Measurements from ENCODE around the gene DAAM1. TPM values are rescaled to one million over a fixed set of nuclear protein-coding genes. Genes with fewer than 3 reads are reported as not detected.

DAAM1 gene
- total RNA-seq, 1 experiment from 2014 or later = 30.4 TPM

GRCh38 chr14:59265808-59266207 lies 77.3 kb downstream of the DAAM1 start:
- H3K36me3 Mint-ChIP-seq = peaks cover 4% of the 10 kb centered on the region
- POLR2A ChIA-PET = no interaction called here
- H3K27me3 Mint-ChIP-seq (ENCODE audit: low read depth) = no peaks in the 10 kb centered on the region
- peaks cover 13% of the 10 kb centered on the region for H3K4me1 Mint-ChIP-seq
- no peaks in the 10 kb centered on the region for H3K9me3 Mint-ChIP-seq
- CTCF ChIA-PET = no interaction called here
- H3K4me3 Mint-ChIP-seq = no peak overlapping the region
- DNase-seq (ENCODE audit: low spot score) (no peak), ATAC-seq (no peak)
- TF ChIP-seq ATF6 (CRISPR knock-in tag; IDR thresholded peaks at IDR 0.05) (no peak), EMX1 (CRISPR knock-in tag; IDR thresholded peaks at IDR 0.05) (no peak), ESRRA (CRISPR knock-in tag; IDR thresholded peaks at IDR 0.05; ENCODE audit: borderline replicate concordance) (no peak), MLX (CRISPR knock-in tag; IDR thresholded peaks at IDR 0.05) (no peak), USF2 (CRISPR knock-in tag; IDR thresholded peaks at IDR 0.05) (no peak)
- H3K27ac Mint-ChIP-seq = no peak overlapping the region

- TF ChIP-seq NR3C1 (CRISPR knock-in tag; conservative IDR thresholded peaks at IDR 0.05; ENCODE audit: low read depth) = no peak
- H3K4me3 Mint-ChIP-seq = no peak overlapping the region
- ChIA-PET CTCF (no interaction called here), POLR2A (no interaction called here)
- no peak overlapping the region for H3K27ac Mint-ChIP-seq
- ATAC-seq = no peak
- peaks cover 4% of the 10 kb centered on the region for H3K36me3 Mint-ChIP-seq
- peaks cover 13% of the 10 kb centered on the region for H3K4me1 Mint-ChIP-seq
- DNase-seq (ENCODE audit: low spot score) = no peak
- H3K27me3 Mint-ChIP-seq (ENCODE audit: low read depth) = no peaks in the 10 kb centered on the region
- H3K9me3 Mint-ChIP-seq = no peaks in the 10 kb centered on the region
Measured at GRCh38 chr14:59267046-59267445, 78.6 kb downstream of the DAAM1 start.

- ChIA-PET CTCF (no interaction called here), POLR2A (no interaction called here)
- Mint-ChIP-seq H3K27me3 (ENCODE audit: low read depth) (no peaks in the 10 kb centered on the region), H3K4me3 (no peak overlapping the region), H3K36me3 (peaks cover 4% of the 10 kb centered on the region), H3K27ac (no peak overlapping the region), H3K4me1 (peaks cover 13% of the 10 kb centered on the region), H3K9me3 (no peaks in the 10 kb centered on the region)
- no peak for DNase-seq (ENCODE audit: low spot score)
- TF ChIP-seq TP53 (CRISPR knock-in tag; IDR thresholded peaks at IDR 0.05) (no peak), NFYB (CRISPR knock-in tag; conservative IDR thresholded peaks at IDR 0.05; ENCODE audit: low read depth) (no peak), JAZF1 (CRISPR knock-in tag; IDR thresholded peaks at IDR 0.05) (no peak), PREB (CRISPR knock-in tag; IDR thresholded peaks at IDR 0.05; ENCODE audit: borderline replicate concordance) (no peak), NFATC4 (CRISPR knock-in tag; IDR thresholded peaks at IDR 0.05) (no peak), MYBL2 (CRISPR knock-in tag; IDR thresholded peaks at IDR 0.05) (no peak), GRHL2 (CRISPR knock-in tag; IDR thresholded peaks at IDR 0.05; ENCODE audit: insufficient replicate concordance, severe bottlenecking) (no peak), MLX (CRISPR knock-in tag; IDR thresholded peaks at IDR 0.05) (no peak), ETV6 (CRISPR knock-in tag; IDR thresholded peaks at IDR 0.05) (no peak), ZBTB43 (CRISPR knock-in tag; IDR thresholded peaks at IDR 0.05) (no peak), IRF2 (CRISPR knock-in tag; IDR thresholded peaks at IDR 0.05; ENCODE audit: borderline replicate concordance, low read depth) (no peak), SP1 (CRISPR knock-in tag; conservative IDR thresholded peaks at IDR 0.05) (no peak), E2F5 (CRISPR knock-in tag; IDR thresholded peaks at IDR 0.05) (no peak), GABPB1 (CRISPR knock-in tag; IDR thresholded peaks at IDR 0.05) (no peak), ZNF281 (CRISPR knock-in tag; IDR thresholded peaks at IDR 0.05) (no peak)
- no peak for ATAC-seq
Measured at GRCh38 chr14:59268011-59268410, 79.5 kb downstream of the DAAM1 start.
